HL-60 (cell line): Measurements from ENCODE around the gene WDR11.

Source experiments
- GABPA ChIP-seq: IDR thresholded peaks from 2 replicates; pipeline ENCODE4 v1.6.1; 2012; ENCODE audit warnings: low read depth
- POLR2AphosphoS5 ChIP-seq: IDR thresholded peaks from 2 replicates; pipeline ENCODE4 v1.6.1; 2012; ENCODE audit warnings: low read depth
- SPI1 ChIP-seq: IDR thresholded peaks from 2 replicates; pipeline ENCODE4 v1.6.1; 2012; ENCODE audit warnings: low read depth, mild to moderate bottlenecking, borderline replicate concordance
- TF ChIP-seq, protein P1 (sequence below): IDR thresholded peaks from one replicate; pipeline ENCODE4 v1.5.1; 2011; ENCODE audit warnings: low read length, control low read depth, inconsistent platforms; ENCODE audit not compliant: insufficient read depth
- TF ChIP-seq, protein P2 (sequence below): IDR thresholded peaks from 2 replicates; pipeline ENCODE4 v1.6.1; 2012; ENCODE audit warnings: low read depth; ENCODE audit not compliant: insufficient replicate concordance

- TF ChIP-seq, protein P1, sequence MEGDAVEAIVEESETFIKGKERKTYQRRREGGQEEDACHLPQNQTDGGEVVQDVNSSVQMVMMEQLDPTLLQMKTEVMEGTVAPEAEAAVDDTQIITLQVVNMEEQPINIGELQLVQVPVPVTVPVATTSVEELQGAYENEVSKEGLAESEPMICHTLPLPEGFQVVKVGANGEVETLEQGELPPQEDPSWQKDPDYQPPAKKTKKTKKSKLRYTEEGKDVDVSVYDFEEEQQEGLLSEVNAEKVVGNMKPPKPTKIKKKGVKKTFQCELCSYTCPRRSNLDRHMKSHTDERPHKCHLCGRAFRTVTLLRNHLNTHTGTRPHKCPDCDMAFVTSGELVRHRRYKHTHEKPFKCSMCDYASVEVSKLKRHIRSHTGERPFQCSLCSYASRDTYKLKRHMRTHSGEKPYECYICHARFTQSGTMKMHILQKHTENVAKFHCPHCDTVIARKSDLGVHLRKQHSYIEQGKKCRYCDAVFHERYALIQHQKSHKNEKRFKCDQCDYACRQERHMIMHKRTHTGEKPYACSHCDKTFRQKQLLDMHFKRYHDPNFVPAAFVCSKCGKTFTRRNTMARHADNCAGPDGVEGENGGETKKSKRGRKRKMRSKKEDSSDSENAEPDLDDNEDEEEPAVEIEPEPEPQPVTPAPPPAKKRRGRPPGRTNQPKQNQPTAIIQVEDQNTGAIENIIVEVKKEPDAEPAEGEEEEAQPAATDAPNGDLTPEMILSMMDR = no peak
- TF ChIP-seq POLR2AphosphoS5 (no peak), GABPA (no peak), SPI1 (no peak)
- TF ChIP-seq, protein P2, sequence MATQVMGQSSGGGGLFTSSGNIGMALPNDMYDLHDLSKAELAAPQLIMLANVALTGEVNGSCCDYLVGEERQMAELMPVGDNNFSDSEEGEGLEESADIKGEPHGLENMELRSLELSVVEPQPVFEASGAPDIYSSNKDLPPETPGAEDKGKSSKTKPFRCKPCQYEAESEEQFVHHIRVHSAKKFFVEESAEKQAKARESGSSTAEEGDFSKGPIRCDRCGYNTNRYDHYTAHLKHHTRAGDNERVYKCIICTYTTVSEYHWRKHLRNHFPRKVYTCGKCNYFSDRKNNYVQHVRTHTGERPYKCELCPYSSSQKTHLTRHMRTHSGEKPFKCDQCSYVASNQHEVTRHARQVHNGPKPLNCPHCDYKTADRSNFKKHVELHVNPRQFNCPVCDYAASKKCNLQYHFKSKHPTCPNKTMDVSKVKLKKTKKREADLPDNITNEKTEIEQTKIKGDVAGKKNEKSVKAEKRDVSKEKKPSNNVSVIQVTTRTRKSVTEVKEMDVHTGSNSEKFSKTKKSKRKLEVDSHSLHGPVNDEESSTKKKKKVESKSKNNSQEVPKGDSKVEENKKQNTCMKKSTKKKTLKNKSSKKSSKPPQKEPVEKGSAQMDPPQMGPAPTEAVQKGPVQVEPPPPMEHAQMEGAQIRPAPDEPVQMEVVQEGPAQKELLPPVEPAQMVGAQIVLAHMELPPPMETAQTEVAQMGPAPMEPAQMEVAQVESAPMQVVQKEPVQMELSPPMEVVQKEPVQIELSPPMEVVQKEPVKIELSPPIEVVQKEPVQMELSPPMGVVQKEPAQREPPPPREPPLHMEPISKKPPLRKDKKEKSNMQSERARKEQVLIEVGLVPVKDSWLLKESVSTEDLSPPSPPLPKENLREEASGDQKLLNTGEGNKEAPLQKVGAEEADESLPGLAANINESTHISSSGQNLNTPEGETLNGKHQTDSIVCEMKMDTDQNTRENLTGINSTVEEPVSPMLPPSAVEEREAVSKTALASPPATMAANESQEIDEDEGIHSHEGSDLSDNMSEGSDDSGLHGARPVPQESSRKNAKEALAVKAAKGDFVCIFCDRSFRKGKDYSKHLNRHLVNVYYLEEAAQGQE = no peak
Measured at GRCh38 chr10:120917521-120918250, 66.5 kb downstream of the WDR11 start.
